RWPE2 (cell line): ENCODE measurements around the gene DTHD1.

Experiments
- ATAC-seq: fragments of 200-7000 bp; cut with Tn5 transposase; 3 replicates; pipeline ENCODE4 v1.9.1; 2021; ENCODE audit warnings: low read depth
- DNase-seq: peaks from one replicate; pipeline ENCODE4 v3.0.0-alpha.2; 2020; ENCODE audit warnings: low spot score
- H3K27ac ChIP-seq: fragments of 450-650 bp; 2 replicates; pipeline ENCODE4 v1.5.1; 2017; ENCODE audit warnings: mild to moderate bottlenecking; ENCODE audit not compliant: poor library complexity, severe bottlenecking
- H3K27me3 ChIP-seq: fragments of 250-450 bp; sonication (Bioruptor Pico); 2 replicates; pipeline ENCODE4 v1.5.1; 2021; ENCODE audit warnings: mild to moderate bottlenecking, moderate library complexity; ENCODE audit not compliant: insufficient read depth, poor library complexity, severe bottlenecking
- H3K36me3 ChIP-seq: fragments of 250-450 bp; sonication (Bioruptor Pico); 2 replicates; pipeline ENCODE4 v1.5.1; 2020; ENCODE audit warnings: low read depth, mild to moderate bottlenecking, moderate library complexity
- H3K4me1 ChIP-seq: fragments of 250-450 bp; sonication (Bioruptor Pico); 2 replicates; pipeline ENCODE4 v1.5.1; 2021; ENCODE audit warnings: mild to moderate bottlenecking, moderate library complexity; ENCODE audit not compliant: insufficient read depth, poor library complexity, severe bottlenecking
- H3K4me3 ChIP-seq: fragments of 250-450 bp; sonication (Bioruptor Pico); 2 replicates; pipeline ENCODE4 v1.5.1; 2021; ENCODE audit warnings: mild to moderate bottlenecking, moderate library complexity; ENCODE audit not compliant: severe bottlenecking
- H3K9me3 ChIP-seq: fragments of 250-450 bp; sonication (Bioruptor Pico); 2 replicates; pipeline ENCODE4 v1.5.1; 2021; ENCODE audit warnings: mild to moderate bottlenecking, moderate library complexity; ENCODE audit not compliant: severe bottlenecking
- CTCF ChIP-seq: fragments of 450-650 bp; IDR thresholded peaks from one replicate; pipeline ENCODE4 v1.5.1; 2017; ENCODE audit warnings: mild to moderate bottlenecking, moderate library complexity; ENCODE audit not compliant: poor library complexity, severe bottlenecking

Gene DTHD1

GRCh38 chr4:36329228-36329627, 47.8 kb downstream of the DTHD1 start:
- Histone ChIP-seq H3K27me3 (no peaks in the 10 kb centered on the region), H3K27ac (no peak overlapping the region), H3K9me3 (no peaks in the 10 kb centered on the region), H3K4me3 (no peak overlapping the region), H3K36me3 (no peaks in the 10 kb centered on the region), H3K4me1 (no peaks in the 10 kb centered on the region)
- DNase-seq: no peak
- TF ChIP-seq CTCF: no peak
- ATAC-seq: no peak

GRCh38 chr4:36330796-36331195, 49.4 kb downstream of the DTHD1 start:
- no peak for TF ChIP-seq CTCF
- Histone ChIP-seq H3K4me1 (no peaks in the 10 kb centered on the region), H3K4me3 (no peak overlapping the region), H3K36me3 (no peaks in the 10 kb centered on the region), H3K27ac (no peak overlapping the region), H3K27me3 (no peaks in the 10 kb centered on the region), H3K9me3 (no peaks in the 10 kb centered on the region)
- ATAC-seq (no peak), DNase-seq (no peak)

- Histone ChIP-seq H3K36me3 (no peaks in the 10 kb centered on the region), H3K4me1 (no peaks in the 10 kb centered on the region), H3K27ac (no peak overlapping the region), H3K4me3 (no peak overlapping the region), H3K9me3 (no peaks in the 10 kb centered on the region), H3K27me3 (no peaks in the 10 kb centered on the region)
- no peak for TF ChIP-seq CTCF
- DNase-seq: no peak
- ATAC-seq: no peak
These were observed 50.8 kb downstream of the DTHD1 start for GRCh38 chr4:36332023-36332781.

- ATAC-seq: no peak
- no peak overlapping the region for H3K4me3 ChIP-seq
These were observed 51.3 kb downstream of the DTHD1 start for GRCh38 chr4:36332782-36333131.

More at GRCh38 chr4:36332782-36333131, 51.3 kb downstream of the DTHD1 start:
- no peaks in the 10 kb centered on the region for H3K27me3 ChIP-seq
- H3K9me3 ChIP-seq: no peaks in the 10 kb centered on the region
- no peak overlapping the region for H3K27ac ChIP-seq
- no peaks in the 10 kb centered on the region for H3K4me1 ChIP-seq
- TF ChIP-seq CTCF: no peak
- H3K36me3 ChIP-seq: no peaks in the 10 kb centered on the region
- DNase-seq: no peak
